EH (cell line): ENCODE measurements around the gene C10orf71.
A peak's percentile ranks its signal among the peaks of the same experiment; 100 is the strongest.

Source experiments
- DNase-seq: peaks from one replicate; pipeline ENCODE4 v3.0.0-alpha.2; 2015; ENCODE audit warnings: low read depth

Gene C10orf71

GRCh38 chr10:49338604-49339003 is 39.6 kb downstream of the C10orf71 start:
- DNase-seq: no peak

GRCh38 chr10:49344840-49345239 is 45.9 kb downstream of the C10orf71 start:
- DNase-seq: no peak

- DNase-seq: no peak
These were observed 48.4 kb downstream of the C10orf71 start for GRCh38 chr10:49347342-49347741.

DNA sequence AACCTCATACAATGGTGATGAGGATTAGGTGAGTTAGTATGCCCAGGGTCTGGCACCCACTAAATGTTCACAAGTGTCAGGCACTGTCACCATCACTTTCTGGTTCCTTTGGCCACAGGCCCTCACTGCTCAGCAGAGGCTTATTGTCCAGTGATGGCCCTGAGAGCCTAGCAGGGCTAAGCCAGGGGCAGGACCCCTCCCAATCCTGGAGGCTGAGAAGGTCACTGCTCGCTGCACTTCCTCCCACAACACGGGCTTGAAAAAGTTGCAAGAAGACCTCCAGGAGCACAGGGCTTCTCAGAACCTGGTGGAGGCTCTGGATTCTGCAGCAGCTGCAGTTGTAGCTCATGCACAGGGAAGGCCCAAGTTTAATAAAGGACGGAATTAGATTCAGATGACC is 48.9 kb downstream of the C10orf71 start:
- no peak for DNase-seq

DNA sequence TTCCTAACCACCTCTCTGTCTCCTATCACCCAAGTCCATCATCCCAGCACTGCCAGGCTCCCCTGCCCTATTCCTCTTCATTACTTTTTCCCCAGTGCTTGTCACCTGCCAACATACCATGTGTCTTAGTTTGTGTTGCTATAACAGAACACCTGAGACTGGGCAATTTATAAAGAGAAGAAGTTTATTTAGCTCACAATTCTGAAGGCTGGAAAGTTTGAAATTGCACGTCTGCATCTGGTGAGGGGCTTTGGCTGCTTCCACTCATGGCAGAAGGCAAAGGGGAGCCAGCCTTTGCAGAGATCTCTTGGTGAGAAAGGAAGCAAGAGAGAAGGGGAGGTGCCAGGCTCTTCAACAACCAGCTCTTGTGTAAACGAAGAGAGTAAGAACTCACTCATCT is 49.6 kb downstream of the C10orf71 start:
- no peak for DNase-seq

DNA sequence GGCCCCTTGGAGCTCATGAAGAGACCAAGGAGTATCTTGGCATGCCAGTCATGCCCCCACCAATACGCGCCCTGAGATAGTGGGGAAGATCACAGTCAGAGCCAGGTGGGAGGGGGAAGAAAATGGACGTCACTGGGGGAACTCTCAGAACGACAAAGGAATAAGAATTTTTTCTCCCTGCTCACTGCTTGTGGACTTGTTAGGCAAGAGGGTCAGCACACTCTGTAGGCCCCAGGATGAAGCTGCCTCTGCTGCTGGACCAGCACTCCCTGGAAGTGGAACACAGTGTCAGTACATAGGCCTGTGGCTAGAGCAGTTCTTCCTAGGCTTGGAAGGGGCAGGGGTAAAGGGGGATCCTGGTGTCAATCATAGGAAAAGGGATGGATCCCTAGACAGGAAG is 50.4 kb downstream of the C10orf71 start:
- DNase-seq: no peak

GRCh38 chr10:49350138-49350537 is 51.2 kb downstream of the C10orf71 start:
- DNase-seq: no peak

- DNase-seq: no peak
These were observed 52.0 kb downstream of the C10orf71 start for GRCh38 chr10:49350846-49351532.

DNA sequence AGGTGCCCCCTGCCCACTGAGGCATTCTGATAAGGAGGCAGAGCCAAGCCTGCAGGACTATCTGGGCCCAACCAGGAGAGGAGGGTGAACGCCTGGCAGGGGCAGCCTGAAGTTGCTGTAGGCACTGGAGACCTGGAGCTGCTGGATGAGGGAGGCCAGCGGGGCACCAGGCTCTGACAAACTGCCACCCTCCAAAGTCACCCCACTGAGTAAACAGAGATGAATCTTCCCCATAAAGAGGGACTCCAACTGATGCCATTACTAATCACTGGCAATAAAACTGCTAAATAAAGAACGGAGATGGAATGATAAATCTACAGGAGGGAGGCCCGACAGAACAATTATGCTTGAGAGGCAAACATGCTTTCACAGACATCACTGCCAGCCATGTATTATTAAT is 52.7 kb downstream of the C10orf71 start:
- no peak for DNase-seq

- DNase-seq: no peak
These were observed 53.4 kb downstream of the C10orf71 start for GRCh38 chr10:49352323-49352722.

GRCh38 chr10:49353026-49353894 is 54.3 kb downstream of the C10orf71 start:
- DNase-seq: no peak

DNA sequence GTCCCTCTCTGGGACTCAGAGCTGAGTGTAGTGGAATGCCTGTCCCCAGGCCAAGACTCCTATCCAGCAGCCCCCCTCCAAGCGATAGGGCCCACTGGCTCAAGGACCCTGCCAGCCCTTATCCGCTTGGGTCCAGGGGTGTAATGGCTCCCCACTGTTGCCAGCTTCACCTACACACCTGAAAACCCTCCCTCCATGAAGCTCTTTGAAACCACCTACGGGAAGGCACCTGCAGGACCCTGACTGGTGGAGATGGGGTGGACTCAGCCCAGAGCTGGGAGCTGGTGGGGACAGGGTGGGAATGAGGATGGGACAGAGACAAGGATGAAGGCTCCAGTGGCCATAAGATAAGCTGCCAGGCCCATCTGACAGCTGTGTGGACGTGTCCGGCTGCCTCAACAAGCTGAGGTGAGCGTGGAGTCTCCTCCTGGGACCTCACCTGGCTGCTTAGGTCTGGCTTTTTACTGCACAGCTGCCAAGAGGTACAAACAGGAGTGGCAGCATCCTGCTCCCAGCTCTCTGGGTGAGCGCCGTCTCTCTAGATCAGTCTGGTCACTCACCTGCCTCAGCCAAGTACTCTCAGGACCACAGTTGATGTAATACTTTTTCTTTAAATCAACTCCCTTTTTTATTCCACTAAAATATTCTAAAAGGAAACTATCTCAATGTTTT is 55.1 kb downstream of the C10orf71 start:
- DNase-seq: no peak

- no peak for DNase-seq
These were observed 55.6 kb downstream of the C10orf71 start for GRCh38 chr10:49354593-49354992.

- no peak for DNase-seq
These were observed 56.3 kb downstream of the C10orf71 start for GRCh38 chr10:49355221-49355620.

DNA sequence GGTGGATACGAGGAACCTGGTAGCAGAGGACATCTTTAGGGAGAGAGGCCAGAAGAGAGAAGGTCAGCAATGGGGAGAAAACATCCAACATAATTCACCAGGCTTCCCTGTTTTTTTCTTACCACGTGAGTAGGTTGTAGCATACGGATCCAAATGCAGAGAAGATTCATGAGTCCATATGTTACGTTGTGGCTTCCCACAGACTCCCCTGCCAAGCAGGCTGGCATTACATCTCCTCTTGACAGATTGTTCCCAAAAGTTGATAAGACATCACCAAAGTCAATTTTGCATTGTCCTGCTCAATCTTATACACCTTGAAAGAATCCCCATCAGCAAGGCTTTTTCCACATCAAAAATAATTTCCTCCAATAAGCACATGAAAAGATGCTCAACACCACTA is 57.2 kb downstream of the C10orf71 start:
- no peak for DNase-seq

- no peak for DNase-seq
These were observed 58.0 kb downstream of the C10orf71 start for GRCh38 chr10:49356944-49357343.

- no peak for DNase-seq
These were observed 58.9 kb downstream of the C10orf71 start for GRCh38 chr10:49357910-49358309.

DNA sequence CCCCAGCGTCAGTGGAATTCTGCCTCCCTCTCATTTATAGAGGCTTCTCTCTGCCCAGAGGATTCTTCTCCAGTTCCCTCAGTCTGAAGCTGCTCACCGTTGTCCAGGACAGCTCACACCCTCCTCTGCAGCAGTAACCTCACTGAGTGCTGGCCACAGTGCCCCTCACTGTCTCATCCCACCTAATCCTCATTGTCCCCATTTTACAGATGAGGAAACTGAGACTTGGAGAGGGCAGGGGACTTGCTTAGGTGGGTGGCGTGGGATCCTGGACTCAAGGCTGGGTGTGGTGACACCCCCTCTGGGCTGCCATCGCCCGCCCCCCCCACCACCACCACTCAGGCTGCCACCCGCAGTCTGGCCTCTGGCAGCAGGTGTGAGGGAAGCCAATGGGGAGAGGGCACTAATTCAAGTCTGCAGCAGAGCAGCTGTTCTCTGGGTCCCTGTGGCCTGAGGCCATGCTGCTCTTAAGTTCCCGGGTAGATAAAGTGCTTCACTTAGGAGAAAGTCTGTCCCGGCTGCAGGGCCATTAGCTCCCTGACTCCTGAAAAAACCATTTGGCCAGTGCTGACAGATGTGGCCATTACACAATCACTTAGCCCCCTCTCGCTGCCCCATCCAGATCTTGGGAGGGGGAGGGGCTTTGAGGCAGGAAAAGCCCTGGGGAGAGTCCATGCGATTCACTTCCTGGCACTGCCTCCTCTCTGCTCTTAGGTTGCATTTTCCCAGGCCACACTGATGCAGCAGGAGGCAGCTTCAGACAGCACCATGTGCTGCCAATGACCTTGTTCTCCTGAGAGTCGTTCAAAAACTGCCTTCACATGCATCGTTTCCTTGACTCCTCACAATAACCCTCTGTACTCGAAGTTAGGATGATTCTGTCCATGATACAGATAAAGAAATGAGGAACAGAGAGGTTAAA is 60.6 kb downstream of the C10orf71 start:
- peak; percentile 78 for DNase-seq

DNA sequence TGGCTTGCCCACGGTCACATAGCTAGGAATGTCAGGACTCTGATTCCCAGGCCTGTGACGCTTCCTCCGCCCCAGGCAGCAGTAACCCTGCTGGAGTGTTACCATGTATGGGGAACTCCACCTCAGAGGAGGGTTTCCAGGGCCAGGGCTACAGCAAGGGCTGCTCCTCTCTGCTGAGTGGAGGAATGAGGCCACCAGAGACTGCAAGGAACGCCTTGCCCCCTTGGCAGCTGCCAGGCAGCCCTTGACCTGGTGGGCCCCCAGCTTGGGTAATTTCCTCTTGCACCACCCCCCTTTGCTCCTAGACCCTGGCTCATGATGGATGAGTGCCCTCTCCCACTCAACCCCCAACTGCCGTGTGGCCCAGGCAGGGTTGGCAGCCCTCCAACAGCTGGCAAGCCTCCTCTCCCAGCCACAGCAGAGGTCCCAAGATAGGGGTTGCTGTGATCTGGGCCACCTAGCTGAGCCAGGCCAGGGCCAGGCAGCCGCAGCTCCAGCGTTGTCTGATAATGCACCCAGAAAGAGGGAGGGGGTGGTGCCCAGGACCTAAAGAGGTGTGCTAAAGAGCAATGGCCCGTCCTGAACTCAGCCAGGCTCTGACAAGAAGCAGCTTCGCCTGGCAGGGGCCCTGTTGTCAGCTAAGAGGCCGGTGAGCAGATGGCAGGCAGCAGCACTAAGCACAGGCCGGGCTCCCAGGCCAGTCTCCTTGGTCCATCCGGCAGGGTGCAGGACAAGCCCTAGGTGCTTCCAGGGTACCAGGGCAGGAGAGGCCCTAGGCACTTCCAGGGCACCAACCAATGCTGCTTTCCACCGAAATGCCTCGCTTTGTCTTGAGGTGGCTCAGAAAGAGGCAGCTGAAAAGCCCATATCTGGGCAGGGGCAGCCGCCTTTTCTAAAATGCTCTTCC is 61.6 kb downstream of the C10orf71 start:
- DNase-seq: peak; percentile 81

- DNase-seq: no peak
These were observed 62.2 kb downstream of the C10orf71 start for GRCh38 chr10:49361178-49361554.
